Measurements from ENCODE around the gene GRAMD1B. TPM values are rescaled to one million over a fixed set of nuclear protein-coding genes. Genes with fewer than 3 reads are reported as not detected.

The GRAMD1B gene
- total and polyA plus RNA-seq, 4 donors: 0.29 to 2.6 (median 1.3) TPM

GRCh38 chr11:123576082-123576481 lies 146.0 kb downstream of the GRAMD1B start:
- Histone ChIP-seq H3K4me3 (ENCODE audit: low read depth in 1 of 3, low read length in 3 of 3) (no peak overlapping the region), H3K27me3 (ENCODE audit: control insufficient read depth in 4 of 4, insufficient read depth in 4 of 4, low read length in 3 of 4) (peaks cover 0 to 6% (median 0%) of the 10 kb centered on the region in 4 donors), H3K9ac (ENCODE audit: low read depth in 1 of 2, low read length in 2 of 2) (no peak overlapping the region), H3K9me3 (ENCODE audit: control insufficient read depth in 4 of 4, low read length in 3 of 4) (no peaks in the 10 kb centered on the region), H3K36me3 (ENCODE audit: control insufficient read depth in 4 of 4, insufficient read depth in 3 of 4, low read depth in 1 of 4, low read length in 3 of 4) (no peaks in the 10 kb centered on the region), H3K4me1 (ENCODE audit: control insufficient read depth in 4 of 4, insufficient read depth in 4 of 4, low read length in 3 of 4) (peaks cover 0 to 3% (median 0%) of the 10 kb centered on the region in 4 donors), H3K27ac (ENCODE audit: low read depth in 1 of 2, low read length in 2 of 2) (no peak overlapping the region)
- 48% methylated on average over 3 of the region's 3 CpGs for WGBS
- TF ChIP-seq GABPA (IDR thresholded peaks at IDR 0.05 in 1 of 2, conservative IDR thresholded peaks at IDR 0.05 in 1 of 2): no peak
- no peak for TF ChIP-seq REST (IDR thresholded peaks at IDR 0.05)
- TF ChIP-seq NR2F2 (IDR thresholded peaks at IDR 0.05): no peak
- TF ChIP-seq EGR1 (IDR thresholded peaks at IDR 0.05; ENCODE audit: low read depth in 2 of 2): no peak
- no peak for TF ChIP-seq CTCF (IDR thresholded peaks at IDR 0.05; ENCODE audit: low read depth, low read length, missing input control)
- TF ChIP-seq MAX (IDR thresholded peaks at IDR 0.05): no peak
- no peak for TF ChIP-seq HNF4G (IDR thresholded peaks at IDR 0.05)
- no peak for TF ChIP-seq FOXA1 (IDR thresholded peaks at IDR 0.05)
- TF ChIP-seq FOXA2 (IDR thresholded peaks at IDR 0.05): no peak
- TF ChIP-seq RXRA (IDR thresholded peaks at IDR 0.05): no peak
- TF ChIP-seq ZBTB33 (IDR thresholded peaks at IDR 0.05): no peak
- TF ChIP-seq ATF3 (IDR thresholded peaks at IDR 0.05): no peak
- DNase-seq (ENCODE audit: low spot score): no peak

- Histone ChIP-seq H3K27me3 (ENCODE audit: control insufficient read depth in 4 of 4, insufficient read depth in 4 of 4, low read length in 3 of 4) (peaks cover 0 to 6% (median 0%) of the 10 kb centered on the region in 4 donors), H3K9me3 (ENCODE audit: control insufficient read depth in 4 of 4, low read length in 3 of 4) (no peaks in the 10 kb centered on the region), H3K36me3 (ENCODE audit: control insufficient read depth in 4 of 4, insufficient read depth in 3 of 4, low read depth in 1 of 4, low read length in 3 of 4) (no peaks in the 10 kb centered on the region), H3K9ac (ENCODE audit: low read depth in 1 of 2, low read length in 2 of 2) (no peak overlapping the region), H3K27ac (ENCODE audit: low read depth in 1 of 2, low read length in 2 of 2) (no peak overlapping the region), H3K4me3 (ENCODE audit: low read depth in 1 of 3, low read length in 3 of 3) (no peak overlapping the region), H3K4me1 (ENCODE audit: control insufficient read depth in 4 of 4, insufficient read depth in 4 of 4, low read length in 3 of 4) (peaks cover 0 to 3% (median 0%) of the 10 kb centered on the region in 4 donors)
- TF ChIP-seq REST (IDR thresholded peaks at IDR 0.05) (no peak), JUND (IDR thresholded peaks at IDR 0.05) (no peak)
- no peak for DNase-seq (ENCODE audit: low spot score)
- WGBS: 23% methylated on average over 3 of the region's 3 CpGs
These were observed 146.4 kb downstream of the GRAMD1B start for GRCh38 chr11:123576501-123576900.

All from liver (tissue), 9 donors.